ENCODE measurements around the gene MYLK. TPM values are rescaled to one million over a fixed set of nuclear protein-coding genes. Genes with fewer than 3 reads are reported as not detected.

Gene MYLK
- total and polyA plus RNA-seq, 10 of the 15 experiments (the other 5 are each of a cell fraction or from before 2014, with no cell fraction given): 0.04 to 1.6 (median 0.42) TPM; not detected in 1

GRCh38 chr3:123678108-123678511, 206.0 kb downstream of the MYLK start:
- no peak overlapping the region for H2AFZ ChIP-seq (ENCODE audit: control insufficient read depth, low read depth, low read length)
- no peak overlapping the region for H3K9ac ChIP-seq (ENCODE audit: control insufficient read depth, insufficient read depth, low read length)
- intact Hi-C loops (cut with micrococcal nuclease; ENCODE audit: unreplicated experiment): no loop called here
- FAIRE-seq (no peak), ATAC-seq (no peak), DNase-seq (ENCODE audit: low read depth, low spot score) (no peak)
- POLR2A ChIA-PET: no interaction called here
- CTCF ChIA-PET: no interaction called here
- TF ChIP-seq SMAD1 (IDR thresholded peaks at IDR 0.05; ENCODE audit: low read depth, partially characterized antibody) (no peak), SIN3A (IDR thresholded peaks at IDR 0.05; ENCODE audit: low read depth, low read length) (no peak), FOXK2 (IDR thresholded peaks at IDR 0.05) (no peak), YY1 (IDR thresholded peaks at IDR 0.05; ENCODE audit: low read depth, low read length) (no peak), ZBED1 (IDR thresholded peaks at IDR 0.05; ENCODE audit: borderline replicate concordance) (no peak), GABPA (IDR thresholded peaks at IDR 0.05; ENCODE audit: low read depth) (no peak), TARDBP (IDR thresholded peaks at IDR 0.05; ENCODE audit: borderline replicate concordance) (no peak)
- in situ Hi-C loops (cut with MboI): no loop called here
- no peaks in the 10 kb centered on the region for H4K20me1 ChIP-seq (ENCODE audit: control insufficient read depth, insufficient read depth)
- H3K36me3 ChIP-seq (ENCODE audit: control insufficient read depth in 2 of 2, insufficient read depth in 2 of 2, low read length in 1 of 2): no peaks in the 10 kb centered on the region
- no peak overlapping the region for H3K4me3 ChIP-seq
- no peaks in the 10 kb centered on the region for H3K79me2 ChIP-seq (ENCODE audit: control insufficient read depth, insufficient read depth, low read length)
- no TSS peak for BruUV-seq (replicated peaks)
- SMC1A ChIA-PET (ENCODE audit: uncharacterized antibody, unreplicated experiment): interaction anchor here (0.5 kb wide), 1 partner anchor 98 kb away, joined by 3 read pairs; no protein-coding TSS in a partner anchor
- RAD21 ChIA-PET (ENCODE audit: unreplicated experiment): no interaction called here
- no peaks in the 10 kb centered on the region for H3K9me3 ChIP-seq (replicated peaks; ENCODE audit: control insufficient read depth, insufficient read depth, low read length)
- H3K27ac ChIP-seq (ENCODE audit: control insufficient read depth, insufficient read depth): no peak overlapping the region
- no peaks in the 10 kb centered on the region for H3K4me1 ChIP-seq (ENCODE audit: control insufficient read depth, insufficient read depth, low read length)
- peaks cover 2 to 6% of the 10 kb centered on the region in 2 experiments for H3K27me3 ChIP-seq (replicated peaks in 1 of 2; ENCODE audit: control insufficient read depth in 2 of 2, insufficient read depth in 2 of 2, low read length in 1 of 2)
- WGBS (ENCODE audit: insufficient coverage, insufficient replicate concordance, low lambda C conversion rate, missing lambda C conversion rate): 10% methylated on average over 8 of the region's 8 CpGs
- H3K4me2 ChIP-seq (ENCODE audit: control insufficient read depth, insufficient read depth): no peak overlapping the region

GRCh38 chr3:123672429-123673146, 211.5 kb downstream of the MYLK start:
- H2AFZ ChIP-seq (ENCODE audit: control insufficient read depth, low read depth, low read length): no peak overlapping the region
- no peak overlapping the region for H3K4me3 ChIP-seq
- FAIRE-seq: no peak
- H3K79me2 ChIP-seq (ENCODE audit: control insufficient read depth, insufficient read depth, low read length): no peaks in the 10 kb centered on the region
- H3K9me3 ChIP-seq (replicated peaks; ENCODE audit: control insufficient read depth, insufficient read depth, low read length): no peaks in the 10 kb centered on the region
- H3K9ac ChIP-seq (ENCODE audit: control insufficient read depth, insufficient read depth, low read length): no peak overlapping the region
- ChIA-PET CTCF (interaction anchor here (0.9 to 1.5 kb wide), 2 partner anchors 20 to 30 kb away, joined by 3 read pairs; no protein-coding TSS in a partner anchor), RAD21 (ENCODE audit: unreplicated experiment) (no interaction called here), POLR2A (interaction anchor here (0.5 to 0.6 kb wide), 2 partner anchors 49 kb away, joined by 3 to 4 read pairs; no protein-coding TSS in a partner anchor), SMC1A (ENCODE audit: uncharacterized antibody, unreplicated experiment) (no interaction called here)
- H3K36me3 ChIP-seq (ENCODE audit: control insufficient read depth in 2 of 2, insufficient read depth in 2 of 2, low read length in 1 of 2): no peaks in the 10 kb centered on the region
- H3K27me3 ChIP-seq (replicated peaks in 1 of 2; ENCODE audit: control insufficient read depth in 2 of 2, insufficient read depth in 2 of 2, low read length in 1 of 2): peaks cover 0 to 6% of the 10 kb centered on the region in 2 experiments; a peak in 2 of 4 replicates
- H4K20me1 ChIP-seq (ENCODE audit: control insufficient read depth, insufficient read depth): no peaks in the 10 kb centered on the region
- DNase-seq (ENCODE audit: low read depth, low spot score): no peak
- BruUV-seq (replicated peaks): no TSS peak
- H3K4me1 ChIP-seq (ENCODE audit: control insufficient read depth, insufficient read depth, low read length): no peaks in the 10 kb centered on the region
- TF ChIP-seq MTA2 (IDR thresholded peaks at IDR 0.05; ENCODE audit: low read depth) (no peak), PBX3 (IDR thresholded peaks at IDR 0.05; ENCODE audit: insufficient replicate concordance, low read depth, low read length) (no peak), SMARCA5 (IDR thresholded peaks at IDR 0.05) (no peak), TARDBP (IDR thresholded peaks at IDR 0.05; ENCODE audit: borderline replicate concordance) (no peak), SUZ12 (IDR thresholded peaks at IDR 0.05; ENCODE audit: unreplicated experiment) (no peak), RBBP5 (conservative IDR thresholded peaks at IDR 0.05) (no peak)
- 19% methylated on average over 2 of the region's 3 CpGs for WGBS (ENCODE audit: insufficient coverage, insufficient replicate concordance, low lambda C conversion rate, missing lambda C conversion rate)
- H3K27ac ChIP-seq (ENCODE audit: control insufficient read depth, insufficient read depth): no peak overlapping the region
- no peak for ATAC-seq
- intact Hi-C loops (cut with micrococcal nuclease; ENCODE audit: unreplicated experiment): no loop called here
- no peak overlapping the region for H3K4me2 ChIP-seq (ENCODE audit: control insufficient read depth, insufficient read depth)
- in situ Hi-C loops (cut with MboI): no loop called here
